Hematopoietic multipotent progenitor cell treated with erythropoietin and hydrocortisone succinate and interleukin-3 and kit ligand, for 8 days (in vitro differentiated cells): Measurements from ENCODE around the gene SAMM50.

Experiments used
- DNase-seq: peaks from one replicate; pipeline ENCODE4 v3.0.0-alpha.2; 2015

The SAMM50 gene

DNA sequence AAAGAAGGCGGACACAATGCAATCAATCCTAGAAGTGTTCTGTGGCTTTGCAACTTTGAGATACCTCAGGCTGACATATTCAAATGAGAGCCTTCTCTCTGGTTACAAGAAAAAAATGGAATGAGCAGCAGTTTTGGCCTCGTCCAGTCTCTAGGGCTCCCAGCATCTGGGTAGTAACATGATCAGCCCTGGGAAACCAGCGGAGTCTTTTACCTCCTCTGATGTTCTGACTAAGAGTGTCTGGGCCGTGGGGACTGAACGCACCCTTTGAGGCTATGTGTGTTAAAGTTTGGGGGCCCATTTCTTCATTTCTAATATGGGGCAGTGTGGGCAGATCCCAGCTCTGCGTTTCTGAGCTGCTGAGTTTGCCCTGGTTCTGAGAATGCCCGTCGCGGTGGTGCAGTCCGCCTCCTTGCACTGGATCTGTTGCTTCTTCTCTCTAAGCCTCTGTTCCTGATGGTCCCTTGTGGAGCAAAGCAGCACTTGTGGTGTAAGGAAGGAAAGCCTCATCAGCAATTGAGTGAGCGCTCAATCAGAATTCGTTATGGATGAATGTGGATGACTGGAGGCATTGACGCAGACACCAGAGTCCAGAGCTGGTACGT lies 77.0 kb downstream of the SAMM50 start:
- DNase-seq = no peak

DNA sequence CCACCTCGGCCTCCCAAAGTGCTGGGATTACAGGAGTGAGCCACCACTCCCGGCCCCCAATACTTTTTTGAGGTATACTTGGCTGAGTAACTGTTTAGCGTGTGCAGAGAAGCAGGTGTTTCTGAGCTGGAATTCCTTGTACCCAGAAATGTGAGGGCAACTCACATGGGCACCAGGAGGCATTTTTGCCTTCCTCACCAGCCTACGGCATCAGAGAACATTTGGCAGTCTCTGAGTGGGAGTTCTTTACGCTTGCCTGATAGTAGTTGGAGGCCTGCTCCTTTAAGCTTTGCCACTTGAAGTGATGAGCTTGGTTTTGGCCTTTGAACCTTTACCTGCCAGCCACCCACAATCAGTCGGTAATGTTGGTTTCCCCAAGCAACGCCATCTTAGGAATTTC lies 78.0 kb downstream of the SAMM50 start:
- DNase-seq = no peak

DNA sequence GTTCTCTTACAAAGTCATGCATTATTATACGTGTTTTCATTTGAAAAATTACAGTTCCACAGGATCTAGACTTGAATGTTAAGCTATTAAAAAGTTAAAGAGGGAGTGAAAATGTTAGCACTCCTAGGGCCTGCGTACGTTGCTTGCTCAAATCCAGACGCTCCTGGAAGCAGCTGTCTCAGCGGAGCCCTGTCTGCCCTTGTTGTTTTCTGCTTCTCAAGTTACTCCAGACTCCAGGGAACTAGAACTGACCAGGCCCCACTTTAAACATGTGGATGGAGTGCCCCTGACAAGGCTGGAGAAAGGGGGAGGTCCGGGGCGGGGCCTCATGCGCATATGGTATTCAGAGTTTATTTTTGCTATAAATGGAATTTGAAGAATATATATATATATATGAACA lies 78.5 kb downstream of the SAMM50 start:
- no peak for DNase-seq

DNA sequence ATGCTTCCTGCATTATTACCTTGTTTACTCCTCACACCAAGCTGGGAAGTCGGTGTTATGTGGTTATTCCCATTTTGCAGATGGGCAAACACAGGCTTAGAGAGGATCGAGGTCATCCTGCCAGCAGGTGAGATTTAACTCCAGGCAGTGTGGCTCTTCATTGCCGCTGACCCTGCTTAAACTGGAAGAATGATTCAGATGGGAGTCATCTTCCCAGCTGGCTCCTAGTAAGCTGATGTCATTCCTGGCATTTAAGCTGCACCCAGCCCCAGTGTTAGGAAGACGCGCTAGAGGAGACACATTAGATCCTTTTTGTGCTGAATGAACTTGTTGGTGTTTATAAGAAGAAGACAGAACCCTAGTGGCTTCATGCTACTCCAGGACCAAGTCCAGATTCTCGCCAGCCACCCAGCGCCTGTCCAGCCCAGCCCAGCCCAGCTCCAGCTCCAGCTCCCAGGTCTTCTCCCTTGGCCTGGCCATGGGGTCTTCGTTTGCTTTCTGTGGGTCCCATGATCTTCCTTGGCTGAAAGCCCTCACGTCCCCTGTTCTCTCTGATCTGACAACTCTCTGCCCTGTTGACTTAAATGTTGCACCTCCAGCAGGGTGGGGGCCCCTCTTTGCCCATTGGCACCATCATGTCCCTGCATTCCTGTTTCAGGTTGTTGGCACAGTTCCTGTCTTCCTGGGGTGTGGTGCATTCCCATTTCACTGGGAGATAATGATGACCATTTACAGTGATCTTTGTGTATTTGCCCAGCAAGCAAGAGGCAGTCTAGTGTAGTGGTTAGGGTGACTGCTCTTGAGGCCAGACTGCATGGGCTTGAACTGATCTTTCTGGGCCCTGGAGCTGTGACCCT lies 82.5 kb downstream of the SAMM50 start:
- DNase-seq = no peak

DNA sequence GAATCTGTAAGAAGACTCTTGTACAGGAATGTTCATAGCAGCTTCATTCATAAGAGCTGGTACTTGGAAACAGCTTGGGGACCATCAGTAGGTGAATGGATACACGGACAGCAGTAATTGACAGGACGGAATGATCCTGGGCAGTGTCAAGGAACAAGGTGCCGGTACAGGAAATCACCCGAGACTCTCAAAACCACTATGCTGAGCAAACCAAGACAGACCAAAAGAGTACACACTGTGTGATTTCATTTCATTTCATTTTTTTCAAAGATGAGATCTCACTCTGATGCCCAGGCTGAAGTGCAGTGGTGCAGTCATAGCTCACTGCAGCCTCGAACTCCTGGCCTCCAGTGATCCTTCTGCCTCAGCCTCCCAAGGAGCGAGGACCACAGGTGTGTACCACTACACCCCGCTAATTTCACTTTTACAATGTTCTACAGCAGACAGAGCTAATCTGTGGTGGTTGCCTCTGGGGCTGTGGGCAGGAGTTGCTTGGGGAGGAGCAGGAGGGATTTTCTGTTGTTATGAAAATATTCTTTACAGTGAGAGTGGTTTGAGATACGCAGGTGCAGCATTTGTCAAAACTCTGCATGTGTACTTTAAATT lies 84.4 kb downstream of the SAMM50 start:
- no peak for DNase-seq

DNA sequence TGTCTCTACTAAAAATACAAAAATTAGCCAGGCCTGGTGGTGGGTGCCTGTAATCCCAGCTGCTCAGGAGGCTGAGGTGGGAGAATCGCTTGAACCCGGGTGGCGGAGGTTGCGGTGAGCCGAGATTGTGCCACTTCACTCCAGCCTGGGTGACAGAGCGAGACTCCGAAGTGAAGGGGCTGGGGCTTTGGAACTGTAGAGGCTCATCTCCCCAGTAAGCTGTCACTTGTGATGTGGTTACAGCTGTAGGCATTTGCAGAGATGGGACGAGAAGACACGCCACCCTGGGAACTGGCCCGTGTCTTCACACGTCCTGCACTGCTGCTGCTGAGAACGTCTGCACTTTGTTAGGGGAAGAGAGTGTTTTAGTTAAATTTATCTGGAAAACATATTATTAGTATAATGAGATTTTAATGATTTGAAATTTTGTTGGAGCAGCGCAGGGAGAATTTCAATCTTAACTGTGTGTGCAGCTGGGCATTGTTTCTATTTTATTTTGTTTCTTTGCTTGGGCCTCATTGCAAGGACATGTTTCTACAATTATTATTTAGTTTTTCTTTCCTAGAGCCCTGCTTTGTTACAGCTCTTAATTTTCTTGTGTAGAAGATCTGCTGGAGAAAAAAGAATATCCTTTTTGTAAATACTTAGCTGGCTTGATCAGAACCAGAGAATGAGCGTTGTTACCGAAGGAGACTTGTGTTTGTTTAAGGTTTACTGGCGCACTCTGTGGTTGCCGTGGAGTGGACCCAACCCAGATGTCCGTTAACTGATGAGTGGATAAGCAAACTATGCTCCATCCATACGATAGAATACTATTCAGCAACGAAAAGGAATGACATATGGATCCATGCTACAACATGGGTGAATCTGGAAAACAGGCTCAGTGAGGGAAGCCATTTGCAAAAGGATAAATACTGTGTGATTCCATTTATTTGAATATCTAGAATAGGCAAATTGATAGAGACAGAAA lies 87.3 kb downstream of the SAMM50 start:
- no peak for DNase-seq

DNA sequence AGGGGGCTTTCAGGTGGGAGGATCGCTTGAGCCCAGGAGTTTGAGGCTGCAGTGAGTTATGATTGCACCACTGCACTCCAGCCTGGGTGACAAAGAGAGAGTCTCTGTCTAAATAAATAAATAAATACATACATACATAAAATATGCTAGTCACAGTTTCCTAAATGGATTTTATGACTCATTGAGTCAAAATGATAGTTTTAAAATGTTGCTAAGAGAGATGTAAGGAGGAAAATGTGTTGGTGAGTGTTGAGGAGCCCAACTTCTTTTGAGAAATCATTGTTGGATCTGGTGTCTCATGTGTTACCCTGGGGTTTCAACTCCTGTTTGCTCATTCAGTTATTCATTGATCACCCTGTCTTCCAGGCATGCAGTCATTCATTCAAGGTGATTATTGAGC lies 89.9 kb downstream of the SAMM50 start:
- DNase-seq = no peak
